CD4-positive, alpha-beta T cell treated with Interleukin-21 for 1 hour (primary cell): ENCODE results near the gene GALNT15.

Experiments
- DNase-seq: peaks from one replicate; pipeline ENCODE4 v3.0.0-alpha.2; 2020

Gene GALNT15

DNA sequence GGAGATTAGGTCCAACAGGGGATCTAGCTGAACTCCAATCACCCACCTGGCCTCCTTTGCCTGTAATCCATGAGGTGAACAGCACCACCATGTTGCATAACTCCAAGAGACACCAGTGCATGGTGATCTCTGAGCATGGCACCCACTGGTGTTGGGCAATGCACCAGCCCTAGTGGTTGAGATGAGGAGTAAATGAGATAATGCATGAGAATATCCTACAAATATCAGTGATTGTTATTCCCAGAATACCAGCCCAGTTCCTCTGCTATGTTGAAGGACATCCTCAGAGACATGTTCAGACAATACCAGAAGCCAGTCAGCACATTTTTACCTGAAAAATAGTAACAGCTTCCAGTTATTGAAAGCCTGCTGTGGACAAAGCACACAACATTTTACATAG lies 14.7 kb downstream of the GALNT15 start:
- DNase-seq = no peak

DNA sequence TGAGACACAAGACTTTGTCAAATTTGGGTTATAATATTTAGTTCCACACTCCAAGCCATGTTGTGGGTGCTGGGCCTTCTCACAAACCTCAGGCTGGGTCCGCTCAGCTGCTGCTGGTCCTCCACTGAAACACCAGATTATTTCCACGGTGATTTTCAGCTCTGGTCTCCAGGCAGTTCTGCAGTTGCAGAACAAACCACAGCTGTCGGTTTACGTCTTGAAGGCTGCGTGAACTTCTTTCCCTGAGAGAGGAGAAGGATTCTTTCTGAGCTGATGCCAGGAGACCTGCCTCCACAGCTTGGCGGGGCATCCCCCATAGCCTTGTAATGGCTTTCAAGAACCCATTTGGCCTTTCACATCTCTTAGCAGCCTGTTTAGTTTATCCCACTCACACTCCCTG lies 16.2 kb downstream of the GALNT15 start:
- DNase-seq = no peak

- DNase-seq = no peak
Measured at GRCh38 chr3:16191591-16191990, 17.1 kb downstream of the GALNT15 start.

- no peak for DNase-seq
Measured at GRCh38 chr3:16192176-16192811, 17.8 kb downstream of the GALNT15 start.

GRCh38 chr3:16198427-16198826 lies 23.9 kb downstream of the GALNT15 start:
- no peak for DNase-seq

GRCh38 chr3:16199769-16200168 lies 25.3 kb downstream of the GALNT15 start:
- DNase-seq = no peak

DNA sequence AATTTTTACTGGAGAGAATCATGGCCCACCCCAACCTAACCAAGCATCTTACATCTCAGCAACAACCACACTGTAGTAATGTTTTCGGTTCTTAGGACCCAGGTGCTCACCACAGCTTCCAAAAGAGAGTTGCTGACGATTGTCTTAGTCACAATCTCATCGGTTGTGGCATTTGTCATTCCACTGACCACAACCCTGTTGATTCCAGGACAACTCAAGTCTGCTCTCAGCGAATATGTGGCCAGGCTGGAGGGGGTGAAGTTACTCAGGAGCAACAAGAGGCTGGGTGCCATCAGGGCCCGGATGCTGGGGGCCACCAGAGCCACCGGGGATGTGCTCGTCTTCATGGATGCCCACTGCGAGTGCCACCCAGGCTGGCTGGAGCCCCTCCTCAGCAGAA lies 25.9 kb downstream of the GALNT15 start:
- DNase-seq = no peak

DNA sequence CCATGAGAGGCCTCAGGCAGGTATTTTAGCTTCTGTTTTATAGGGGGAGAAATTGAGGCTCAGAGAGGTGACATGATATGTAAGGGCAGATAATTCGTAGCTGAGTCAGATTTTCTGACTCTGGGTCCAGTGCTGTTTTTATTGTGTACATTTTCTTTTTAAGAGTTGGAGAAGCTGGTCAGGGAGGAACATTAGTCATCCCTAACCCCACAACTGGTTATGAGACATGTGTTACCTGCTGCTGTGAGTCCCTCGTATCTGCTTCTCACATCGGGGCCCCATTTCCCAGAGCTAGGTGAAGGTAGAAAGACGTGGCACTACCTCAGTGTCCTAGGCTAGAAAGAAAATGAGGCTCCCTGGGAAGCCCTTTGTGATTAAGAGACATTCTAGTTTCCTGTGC lies 28.6 kb downstream of the GALNT15 start:
- DNase-seq = no peak

GRCh38 chr3:16203671-16204629 lies 29.5 kb downstream of the GALNT15 start:
- DNase-seq = no peak

DNA sequence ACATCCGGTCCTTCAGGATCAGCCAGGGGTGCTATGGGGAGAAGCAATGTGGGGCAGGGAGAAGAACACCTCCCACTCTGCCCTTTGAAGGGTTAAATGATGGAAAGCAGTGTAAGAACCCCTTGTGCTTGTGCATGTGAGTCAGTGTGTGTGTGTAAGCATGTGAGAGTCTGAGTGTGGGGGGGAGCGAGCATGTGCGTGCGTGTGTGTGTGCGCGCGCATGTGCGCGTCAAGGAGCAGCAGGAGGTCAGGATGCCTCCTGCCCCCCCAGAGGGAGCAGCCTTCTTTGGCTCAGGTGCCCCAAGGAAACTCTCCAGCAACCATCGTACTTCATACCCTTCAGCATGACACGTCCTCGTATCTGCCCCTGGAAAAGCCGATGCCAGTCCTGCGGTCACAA lies 30.3 kb downstream of the GALNT15 start:
- no peak for DNase-seq

- no peak for DNase-seq
Measured at GRCh38 chr3:16205156-16205870, 30.8 kb downstream of the GALNT15 start.

- no peak for DNase-seq
Measured at GRCh38 chr3:16207031-16207430, 32.6 kb downstream of the GALNT15 start.

DNA sequence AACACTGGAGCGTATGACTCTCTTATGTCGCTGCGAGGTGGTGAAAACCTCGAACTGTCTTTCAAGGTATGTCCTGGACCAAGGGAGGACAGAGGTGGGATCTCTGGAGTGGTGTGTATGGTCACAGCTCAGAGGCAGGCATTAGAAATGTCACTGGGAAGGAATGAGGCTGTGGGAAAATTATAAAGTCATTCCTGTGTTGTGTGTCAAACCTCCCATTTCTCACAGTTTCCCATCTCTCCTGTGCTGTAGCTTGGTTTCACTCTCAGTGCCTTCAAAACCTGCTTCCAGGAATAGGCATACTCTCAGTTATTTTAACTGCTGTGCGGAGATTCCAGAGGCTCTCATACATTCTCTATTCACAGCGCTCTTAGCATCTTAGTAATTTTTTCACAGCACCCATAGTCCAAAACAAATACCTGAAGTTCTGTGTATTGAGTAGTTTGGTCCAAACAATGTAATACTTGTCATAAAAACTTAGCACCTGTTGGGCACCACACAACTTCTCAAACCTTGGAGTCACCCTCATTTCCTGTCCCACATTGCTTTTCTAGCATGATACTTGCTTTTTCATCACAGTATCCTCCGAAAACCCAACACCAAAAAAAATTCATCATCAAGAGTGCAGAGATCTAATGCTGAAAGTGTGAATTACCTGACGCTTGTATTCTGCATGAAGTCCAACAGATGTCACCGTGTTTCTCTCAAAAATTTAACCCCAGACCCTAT lies 36.9 kb downstream of the GALNT15 start:
- no peak for DNase-seq

DNA sequence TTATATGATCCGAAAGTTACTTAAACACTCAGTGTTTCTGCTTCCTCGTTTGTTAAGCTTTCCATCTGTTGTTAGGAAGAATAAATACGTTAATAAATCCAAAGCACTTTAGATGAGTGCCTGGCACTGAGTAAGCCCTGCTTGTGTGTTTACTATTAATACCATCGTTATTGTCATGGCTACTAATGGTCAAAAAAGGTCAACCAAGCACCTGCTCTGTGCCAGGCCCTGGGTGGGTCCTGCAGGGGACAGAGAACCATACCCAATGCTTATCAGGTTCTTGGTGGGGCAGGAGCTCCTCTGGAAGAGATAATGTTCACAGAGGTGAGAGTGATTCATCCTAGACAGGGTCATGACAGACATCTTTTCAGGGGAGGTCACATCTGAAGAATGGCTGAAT lies 39.9 kb downstream of the GALNT15 start:
- no peak for DNase-seq

- no peak for DNase-seq
Measured at GRCh38 chr3:16216373-16216935, 42.0 kb downstream of the GALNT15 start.

DNA sequence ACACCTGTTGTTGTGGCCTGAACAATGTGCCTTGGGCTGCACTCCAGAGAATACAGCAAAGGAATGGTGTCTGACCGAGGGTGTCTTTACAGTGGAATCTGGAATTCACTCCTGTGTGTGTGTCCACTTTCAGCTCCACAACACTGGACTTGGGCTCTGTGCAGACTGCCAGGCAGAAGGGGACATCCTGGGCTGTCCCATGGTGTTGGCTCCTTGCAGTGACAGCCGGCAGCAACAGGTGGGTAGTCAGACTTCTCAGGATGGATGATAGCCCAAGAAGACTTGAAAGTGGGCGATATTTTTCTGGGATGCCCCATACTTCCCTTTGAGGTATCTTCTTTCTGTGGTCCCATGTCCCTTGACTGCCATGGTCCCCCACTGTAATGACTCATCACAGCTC lies 45.3 kb downstream of the GALNT15 start:
- DNase-seq = no peak

DNA sequence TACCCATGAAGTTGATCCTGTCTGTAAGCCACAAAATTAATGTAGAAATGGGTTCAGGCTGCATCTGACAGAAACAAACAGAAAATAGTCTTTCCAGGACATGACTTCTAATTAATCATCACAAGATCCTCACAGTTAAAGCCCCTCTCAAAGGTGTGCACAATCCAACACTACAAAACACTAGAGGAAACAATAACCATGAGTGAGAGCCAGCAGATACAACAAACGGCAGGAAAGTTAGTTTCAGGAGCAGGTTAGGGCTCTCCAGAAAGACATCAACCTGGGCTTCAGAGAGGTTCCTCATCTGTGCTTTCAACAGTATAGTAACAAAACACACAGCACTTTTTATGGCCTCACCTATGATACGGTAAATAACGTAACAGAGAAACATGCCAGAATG lies 47.5 kb downstream of the GALNT15 start:
- DNase-seq = no peak

- no peak for DNase-seq
Measured at GRCh38 chr3:16222547-16222946, 48.1 kb downstream of the GALNT15 start.

DNA sequence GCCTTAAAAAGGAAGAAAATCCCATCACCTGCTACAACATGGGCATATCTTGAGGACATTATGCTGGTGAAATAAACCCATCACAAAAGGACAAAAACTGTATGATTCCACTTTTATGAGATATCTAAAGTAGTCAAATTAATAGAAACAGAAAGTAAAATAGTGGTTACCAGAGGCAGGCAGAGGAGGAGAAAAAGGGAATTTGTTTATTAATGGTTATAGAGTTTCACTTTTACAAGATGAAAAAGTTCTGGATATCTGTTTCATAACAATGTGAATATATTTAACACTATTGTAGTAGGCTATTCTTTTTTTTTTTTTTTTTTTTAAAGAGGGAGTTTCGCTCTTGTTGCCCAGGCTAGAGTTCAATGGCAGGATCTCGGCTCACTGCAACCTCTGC lies 49.8 kb downstream of the GALNT15 start:
- DNase-seq = no peak

DNA sequence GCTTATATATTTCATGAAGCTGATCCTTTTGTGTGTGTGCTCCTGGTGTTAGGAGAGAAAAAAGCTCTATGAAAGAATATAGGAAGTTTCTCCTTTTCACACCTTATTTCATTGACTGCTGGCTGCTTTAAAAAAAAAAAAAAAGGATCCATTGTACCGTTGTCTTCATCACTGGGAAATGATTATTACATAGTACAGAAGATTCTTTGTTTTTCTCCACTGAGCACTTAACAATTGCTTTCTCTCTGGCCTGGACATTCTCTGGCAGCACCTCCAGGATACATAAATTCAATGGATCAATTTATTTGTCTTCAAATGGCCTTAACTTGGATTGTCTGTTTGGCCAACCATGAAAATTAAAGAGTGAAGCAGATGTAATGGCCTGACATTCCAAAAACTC lies 53.1 kb downstream of the GALNT15 start:
- DNase-seq = no peak

DNA sequence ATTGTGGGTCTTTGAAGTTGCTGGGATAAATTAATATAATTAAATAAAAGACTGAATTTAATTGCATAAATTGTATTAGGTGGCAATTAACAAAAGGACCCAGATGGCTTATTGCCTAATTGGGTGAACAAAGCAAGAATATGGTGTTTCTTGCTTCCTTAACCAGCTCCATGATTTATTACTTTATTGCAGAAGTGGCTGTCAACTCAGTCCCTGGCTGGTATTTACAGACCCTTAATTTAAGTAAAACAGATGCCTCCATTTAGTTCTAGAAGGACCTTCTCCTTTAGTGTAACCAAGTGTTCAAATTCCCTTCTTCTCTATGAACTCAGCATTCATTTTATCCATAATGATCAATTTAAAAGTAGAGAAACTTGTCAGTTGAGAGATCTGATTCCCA lies 55.2 kb downstream of the GALNT15 start:
- DNase-seq = no peak

DNA sequence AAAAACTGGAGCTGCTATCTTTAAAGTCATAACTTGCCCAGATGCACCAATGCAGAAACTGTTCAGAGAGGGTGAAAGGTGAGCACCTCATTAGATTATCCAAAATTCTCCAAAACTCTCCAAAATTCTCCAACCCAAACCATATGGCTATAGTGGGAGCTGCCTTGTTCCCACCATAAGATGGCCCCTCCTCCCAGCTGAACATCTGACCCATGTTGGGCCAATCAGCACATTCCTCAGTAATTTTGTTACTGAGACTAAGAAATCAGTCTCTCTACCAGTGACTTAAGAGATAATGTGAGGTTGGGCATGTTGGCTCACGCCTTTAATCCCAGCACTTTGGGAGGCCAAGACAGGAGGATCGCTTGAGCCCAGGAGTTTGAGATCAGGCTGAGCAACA lies 57.5 kb downstream of the GALNT15 start:
- no peak for DNase-seq

DNA sequence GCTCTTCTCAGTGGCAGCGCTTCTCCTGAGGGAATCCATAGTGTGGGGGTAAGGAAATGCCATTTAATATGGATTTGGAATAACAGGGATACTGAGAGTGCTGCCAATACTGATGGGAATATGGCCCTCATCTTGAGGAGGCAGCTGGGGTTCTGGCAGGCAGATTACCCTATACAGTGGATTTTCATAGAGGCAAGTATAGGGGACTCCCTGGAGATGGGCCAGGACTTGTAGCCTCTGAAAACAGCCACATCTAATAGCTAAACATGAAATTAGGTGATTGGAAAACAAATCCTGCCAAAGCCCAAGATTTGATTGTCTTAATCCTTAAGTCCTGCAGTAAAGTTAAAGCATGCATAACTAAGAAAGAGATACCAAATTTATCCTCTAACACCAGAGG lies 59.3 kb downstream of the GALNT15 start:
- DNase-seq = no peak
